Kidney epithelial cell (primary cell): ENCODE measurements around the gene SEMA4G. TPM values are rescaled to one million over a fixed set of nuclear protein-coding genes. Genes with fewer than 3 reads are reported as not detected.

Source experiments
- DNase-seq: peaks from one replicate; pipeline ENCODE4 v3.0.0-alpha.2; 2010; ENCODE audit warnings: low read depth
- H3K27me3 ChIP-seq: 2 replicates; pipeline ENCODE4 v1.6.0; 2011; ENCODE audit warnings: low read length; ENCODE audit not compliant: control insufficient read depth, insufficient read depth
- H3K36me3 ChIP-seq: 2 replicates; pipeline ENCODE4 v1.5.1; 2011; ENCODE audit warnings: low read length; ENCODE audit not compliant: control insufficient read depth, insufficient read depth
- H3K4me3 ChIP-seq: 2 replicates; pipeline ENCODE4 v1.5.1; 2011; ENCODE audit warnings: low read depth, mild to moderate bottlenecking, control low read depth, low read length
- CTCF ChIP-seq: IDR thresholded peaks from 2 replicates; pipeline ENCODE4 v1.5.1; 2011; ENCODE audit warnings: mild to moderate bottlenecking, moderate library complexity, low read length, control low read depth, inconsistent platforms; ENCODE audit not compliant: insufficient read depth, poor library complexity, severe bottlenecking
- total RNA-seq: library from RNA; depleted of rRNA; stranded (reverse); fragments of >200 nt; gene quantifications from 2 replicates; pipeline ENCODE4 v1.2.3, GENCODE V29; 2015

The SEMA4G gene
- total RNA-seq, 1 donor from 2014 or later, result 7.2 TPM

- DNase-seq, result no peak
- TF ChIP-seq CTCF, result no peak
- no peak overlapping the region for H3K4me3 ChIP-seq
- no peaks in the 10 kb centered on the region for H3K27me3 ChIP-seq
- no peaks in the 10 kb centered on the region for H3K36me3 ChIP-seq
These were observed 14.8 kb downstream of the SEMA4G start for GRCh38 chr10:100983868-100984671.

- TF ChIP-seq CTCF, result no peak
- Histone ChIP-seq H3K4me3 (no peak overlapping the region), H3K27me3 (no peaks in the 10 kb centered on the region), H3K36me3 (peaks cover 1% of the 10 kb centered on the region)
- no peak for DNase-seq
These were observed 15.4 kb downstream of the SEMA4G start for GRCh38 chr10:100984672-100985177.

- no peak overlapping the region for H3K4me3 ChIP-seq
- TF ChIP-seq CTCF, result no peak
- no peaks in the 10 kb centered on the region for H3K27me3 ChIP-seq
- peaks cover 2% of the 10 kb centered on the region for H3K36me3 ChIP-seq
- DNase-seq, result no peak
These were observed 16.0 kb downstream of the SEMA4G start for GRCh38 chr10:100985336-100985735.

GRCh38 chr10:100986623-100986951 lies 17.3 kb downstream of the SEMA4G start:
- no peak for TF ChIP-seq CTCF
- no peak for DNase-seq
- Histone ChIP-seq H3K36me3 (peaks cover 2% of the 10 kb centered on the region), H3K27me3 (no peaks in the 10 kb centered on the region), H3K4me3 (peak overlapping the region; percentile 96)

GRCh38 chr10:100986952-100987684 lies 17.8 kb downstream of the SEMA4G start, which contains the start of the genes MRPL43 and TWNK:
Gene MRPL43, minus strand, starts transcription at chr10:100987497. Its CDS starts 54 bp downstream, at chr10:100987443.
Gene TWNK, plus strand, starts transcription at chr10:100987543. Its CDS starts 668 bp downstream, at chr10:100988211.
- peaks cover 2% of the 10 kb centered on the region for H3K36me3 ChIP-seq
- TF ChIP-seq CTCF, result no peak
- no peak for DNase-seq
- H3K4me3 ChIP-seq, result peak within 1 kb of the TSS; percentile 96
- no peaks in the 10 kb centered on the region for H3K27me3 ChIP-seq
